Measurements from ENCODE around the gene CWC22.
A peak's percentile ranks its signal among the peaks of the same experiment; 100 is the strongest.
"Not testable (repeated sequence)": the region's sequence is repeated elsewhere in the genome, so short reads cannot be mapped to it uniquely, and the experiment has no call there.

Gene CWC22

GRCh38 chr2:180006781-180007579 is at the start of gene CWC22:
Gene CWC22, minus strand, starts transcription at chr2:180007297. Its CDS starts 13,956 bp downstream, at chr2:179993341.
- DNase-seq (ENCODE audit: low read depth): peak; percentile 67

DNA sequence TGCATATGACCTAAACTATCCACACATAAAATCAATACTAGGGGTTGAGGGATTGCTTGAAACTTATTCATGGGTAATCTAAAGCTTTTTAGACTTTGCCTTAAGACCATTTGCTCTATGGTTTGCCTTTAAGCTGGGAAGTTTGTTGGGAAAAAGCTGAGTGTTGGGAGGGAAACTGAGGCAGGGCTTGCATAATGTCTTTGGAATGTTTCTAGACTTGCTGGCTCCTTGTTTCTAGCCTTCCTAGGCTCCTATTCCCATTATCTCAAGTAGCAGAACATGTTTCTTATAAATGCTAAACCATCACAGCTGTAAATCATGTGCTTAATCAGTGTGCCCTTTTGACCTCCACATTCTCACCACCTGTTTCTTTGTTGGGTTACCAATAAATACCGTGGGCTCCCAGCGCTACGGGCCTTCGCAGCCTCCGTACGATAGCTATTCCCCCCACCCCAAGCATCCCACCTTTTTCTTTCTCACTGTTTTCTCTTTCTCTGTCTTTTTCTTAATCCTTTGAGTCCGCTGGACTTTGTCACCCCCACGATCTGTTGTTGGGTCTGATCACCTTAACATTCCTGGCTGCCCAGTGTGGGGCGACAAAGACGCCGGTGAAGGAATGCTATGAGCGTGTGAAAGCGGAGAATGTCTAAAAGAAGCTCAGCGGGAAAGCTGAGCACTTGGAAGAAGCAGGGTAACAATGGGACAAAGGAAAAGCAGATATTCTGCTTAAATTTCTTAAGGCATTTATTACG is 49.4 kb upstream of the CWC22 start:
- no peak for DNase-seq (ENCODE audit: low read depth)

DNA sequence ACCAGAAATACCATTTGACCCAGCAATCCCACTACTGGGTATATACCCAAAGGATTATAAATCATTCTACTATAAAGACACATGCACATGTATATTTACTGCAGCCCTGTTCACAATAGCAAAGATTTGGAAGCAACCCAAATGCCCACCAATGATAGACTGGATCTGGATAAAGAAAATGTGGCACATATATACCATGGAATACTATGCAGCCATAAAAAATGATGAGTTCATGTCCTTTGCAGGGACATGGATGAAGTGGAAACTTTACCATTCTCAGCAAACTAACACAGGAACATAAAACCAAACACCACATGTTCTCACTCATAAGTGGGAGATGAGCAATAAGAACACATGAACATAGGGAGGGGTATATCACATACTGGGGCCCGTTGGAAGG is 47.5 kb upstream of the CWC22 start:
- DNase-seq (ENCODE audit: low read depth): not testable (repeated sequence)

- DNase-seq (ENCODE audit: low read depth): no peak
Observed at GRCh38 chr2:180050246-180050645, 43.1 kb upstream of the CWC22 start.

- DNase-seq (ENCODE audit: low read depth): no peak
Observed at GRCh38 chr2:180048251-180048650, 41.2 kb upstream of the CWC22 start.

- DNase-seq (ENCODE audit: low read depth): no peak
Observed at GRCh38 chr2:180046776-180047175, 39.7 kb upstream of the CWC22 start.

GRCh38 chr2:180046202-180046601 is 39.1 kb upstream of the CWC22 start:
- no peak for DNase-seq (ENCODE audit: low read depth)

DNA sequence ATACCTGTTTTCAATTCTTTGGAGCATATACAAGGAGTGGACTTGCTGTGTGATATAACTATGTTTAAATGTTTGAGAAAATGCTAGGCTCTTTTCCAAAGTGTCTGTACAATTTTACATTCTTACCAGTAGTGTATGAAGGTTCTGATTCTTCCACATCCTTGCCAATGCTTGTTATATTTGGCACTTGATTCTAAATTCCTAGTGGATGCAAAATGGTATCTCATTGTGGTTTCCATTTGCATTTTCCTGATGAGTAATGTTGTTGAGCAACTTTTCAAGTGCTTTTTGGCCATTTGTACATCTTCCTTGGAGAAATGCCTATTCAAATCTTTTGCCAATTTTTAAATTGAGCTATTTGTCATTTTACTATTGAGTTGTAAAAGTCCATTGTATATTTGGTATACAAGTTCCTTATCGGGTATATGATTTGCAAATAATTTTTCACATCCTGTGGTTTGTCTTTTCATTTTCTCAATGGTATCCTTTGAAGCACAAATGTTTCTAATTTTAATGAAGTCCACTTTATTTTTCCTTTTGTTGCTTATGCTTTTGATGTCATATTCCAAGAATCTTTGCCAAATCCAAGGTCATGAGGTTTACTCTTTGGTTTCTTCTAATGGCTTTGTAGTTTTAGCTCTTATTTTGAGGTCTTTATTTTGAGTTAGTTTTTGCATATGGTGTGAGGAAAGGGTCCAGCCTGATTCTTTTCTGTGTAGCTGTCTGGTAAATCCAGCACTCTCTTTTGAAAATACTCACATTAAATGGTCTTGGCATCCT is 33.2 kb upstream of the CWC22 start:
- no peak for DNase-seq (ENCODE audit: low read depth)

DNA sequence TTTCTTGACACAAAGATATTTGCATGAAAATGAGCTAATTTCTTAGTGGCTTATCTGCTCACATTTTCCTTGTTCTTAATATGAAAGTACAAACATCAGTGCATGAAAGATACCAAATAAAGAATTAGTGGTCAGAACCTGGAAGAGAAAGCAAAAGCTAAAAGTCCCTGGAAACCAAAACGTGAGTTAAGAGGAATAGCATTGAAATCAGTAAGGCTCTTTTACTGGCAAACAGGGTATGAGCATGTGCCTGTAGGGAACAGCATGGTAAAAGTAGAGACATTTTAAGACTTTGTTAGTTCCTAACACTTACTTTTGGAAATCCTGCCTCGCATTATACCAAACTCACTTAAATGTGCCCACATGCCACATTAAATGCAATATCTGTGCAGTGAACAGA is 31.9 kb upstream of the CWC22 start:
- DNase-seq (ENCODE audit: low read depth): no peak

DNA sequence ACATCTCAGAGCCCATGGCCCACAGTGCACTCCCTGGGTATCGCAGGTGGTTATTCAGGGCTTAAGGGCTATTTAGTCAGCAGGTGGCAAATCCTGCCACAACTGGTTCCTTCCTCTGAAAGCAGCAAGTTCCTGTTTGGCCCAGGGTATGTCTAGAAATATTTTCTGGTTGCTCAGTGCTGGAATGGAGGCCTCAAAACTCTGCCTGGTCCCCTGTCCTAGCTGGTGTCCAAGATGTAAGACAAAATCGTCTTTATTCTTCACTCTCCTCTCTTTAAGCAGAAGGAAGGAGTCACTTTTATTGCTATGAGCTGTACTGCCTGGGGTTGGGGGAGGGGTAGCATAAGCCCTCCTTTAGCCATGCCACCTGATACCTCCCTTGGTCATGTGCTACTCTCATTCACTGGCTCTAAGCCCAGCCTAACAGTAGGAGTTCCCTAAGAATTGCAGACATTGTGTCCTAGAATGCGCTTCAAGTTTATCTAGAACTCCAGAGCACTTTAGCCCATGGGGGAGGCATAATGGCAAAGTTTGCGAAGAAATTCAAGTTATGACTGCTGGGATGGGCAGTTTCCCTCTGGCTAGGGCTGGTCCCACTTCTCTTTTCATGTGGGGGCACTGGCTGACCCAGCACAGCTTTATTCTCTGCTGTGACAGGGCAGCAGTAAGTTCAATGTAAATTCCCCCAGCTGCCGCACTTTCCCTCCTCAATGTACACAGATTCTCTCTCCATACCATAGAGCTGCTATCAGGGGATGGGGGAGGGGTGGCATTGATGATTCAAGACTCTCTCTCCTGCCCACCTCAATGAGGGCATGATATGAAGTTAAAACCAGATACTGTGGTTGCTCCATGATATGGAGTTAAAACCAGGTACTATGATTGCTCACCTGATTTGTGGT is 27.1 kb upstream of the CWC22 start:
- DNase-seq (ENCODE audit: low read depth): no peak

GRCh38 chr2:180029575-180029974 is 22.5 kb upstream of the CWC22 start:
- no peak for DNase-seq (ENCODE audit: low read depth)

- DNase-seq (ENCODE audit: low read depth): no peak
Observed at GRCh38 chr2:180021850-180022249, 14.8 kb upstream of the CWC22 start.

DNA sequence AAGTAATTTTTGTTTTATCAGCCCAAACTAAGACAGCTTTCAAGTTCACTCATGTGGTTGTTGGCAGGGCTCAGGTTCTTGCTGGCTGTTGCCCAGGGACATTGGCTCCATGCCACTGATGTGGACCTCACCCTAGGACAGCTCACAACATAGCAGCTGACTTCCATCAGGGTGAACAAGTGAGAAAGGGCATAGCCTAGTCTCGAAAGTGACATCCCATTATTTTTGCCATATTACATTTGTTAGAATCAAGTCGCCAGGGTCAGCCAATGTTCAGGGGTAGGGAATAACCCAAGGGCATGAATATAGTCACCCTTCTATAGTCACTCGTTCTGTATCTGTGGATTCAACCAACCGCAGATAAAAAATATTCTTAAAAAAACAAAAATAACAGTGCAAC is 10.7 kb upstream of the CWC22 start:
- no peak for DNase-seq (ENCODE audit: low read depth)

GRCh38 chr2:180016937-180017336 is 9.8 kb upstream of the CWC22 start:
- DNase-seq (ENCODE audit: low read depth): no peak

DNA sequence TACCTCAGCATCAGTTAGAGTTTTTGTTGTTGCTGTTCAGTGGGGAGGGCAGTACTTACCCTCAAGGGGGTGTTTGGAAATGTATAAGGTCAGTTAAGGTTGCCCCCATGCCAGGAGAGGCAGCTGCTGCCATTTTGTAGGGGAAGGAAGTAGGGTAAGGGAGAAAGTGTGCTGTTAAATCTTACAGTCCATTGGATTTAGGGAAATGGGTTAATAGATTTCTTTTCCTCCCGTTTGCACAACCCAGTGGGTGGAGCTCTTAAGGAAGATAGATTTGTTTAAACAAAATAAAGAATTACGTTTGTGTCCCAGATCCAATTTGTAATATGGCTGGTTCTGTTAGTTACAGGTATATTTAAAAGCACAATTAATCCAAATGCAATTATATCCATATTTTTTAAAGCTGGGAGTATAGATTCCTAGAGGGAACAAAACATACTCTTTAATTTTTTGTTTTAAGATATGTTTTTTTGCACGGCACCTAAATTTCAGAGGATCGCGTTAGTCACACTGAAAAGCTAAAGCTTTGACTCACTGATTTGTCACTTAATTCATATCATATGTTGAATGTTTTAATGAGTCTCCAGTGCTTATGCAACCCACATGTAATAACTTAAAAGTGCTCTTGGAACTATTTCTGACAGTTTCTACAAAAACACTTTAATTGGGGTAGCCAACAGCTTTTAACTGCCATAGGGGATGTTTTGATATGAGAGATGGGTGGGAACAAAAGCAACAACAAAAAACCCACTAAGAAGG is 9.0 kb upstream of the CWC22 start:
- no peak for DNase-seq (ENCODE audit: low read depth)

DNA sequence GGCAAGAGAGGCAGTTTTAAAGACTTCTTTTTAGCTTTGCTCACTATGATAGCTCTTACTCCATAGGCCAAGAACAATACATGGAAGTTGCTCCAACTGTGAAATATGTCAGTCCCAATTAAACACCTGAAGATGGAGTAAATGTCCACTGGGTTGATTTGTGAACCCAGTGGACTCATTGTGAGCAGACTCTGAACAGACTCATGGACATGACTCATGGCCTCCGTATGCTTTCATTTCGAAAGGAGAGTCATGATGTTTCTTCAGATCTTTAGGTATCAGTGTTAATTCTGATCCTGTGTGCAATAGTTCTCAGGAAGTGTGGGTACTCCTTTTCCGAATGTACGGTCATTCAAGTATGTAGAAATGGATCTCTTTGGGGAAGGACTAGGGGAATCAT is 5.4 kb upstream of the CWC22 start:
- no peak for DNase-seq (ENCODE audit: low read depth)

GRCh38 chr2:180010701-180011100 is 3.6 kb upstream of the CWC22 start:
- no peak for DNase-seq (ENCODE audit: low read depth)

GRCh38 chr2:180006231-180006630 is 866 bp downstream of the CWC22 start:
- no peak for DNase-seq (ENCODE audit: low read depth)

DNA sequence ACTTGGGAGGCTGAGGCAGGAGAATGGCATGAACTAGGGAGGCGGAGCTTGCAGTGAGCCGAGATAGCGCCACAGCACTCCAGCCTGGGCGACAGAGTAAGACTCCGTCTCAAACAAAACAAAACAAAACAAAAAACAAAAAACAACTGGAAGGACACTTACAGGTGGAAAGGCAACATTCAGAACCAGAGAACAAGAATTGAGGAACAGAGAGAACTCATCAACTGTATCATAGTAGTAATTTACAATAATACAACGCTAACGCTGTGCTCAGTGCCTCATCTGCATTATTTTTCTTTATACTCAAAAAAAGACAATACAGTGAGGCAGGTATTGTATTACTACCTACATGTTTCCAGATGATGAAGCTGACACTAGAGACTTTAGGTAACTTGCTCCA is 1.6 kb downstream of the CWC22 start:
- not testable (repeated sequence) for DNase-seq (ENCODE audit: low read depth)

- DNase-seq (ENCODE audit: low read depth): no peak
Observed at GRCh38 chr2:180004731-180005130, 2.4 kb downstream of the CWC22 start.

DNA sequence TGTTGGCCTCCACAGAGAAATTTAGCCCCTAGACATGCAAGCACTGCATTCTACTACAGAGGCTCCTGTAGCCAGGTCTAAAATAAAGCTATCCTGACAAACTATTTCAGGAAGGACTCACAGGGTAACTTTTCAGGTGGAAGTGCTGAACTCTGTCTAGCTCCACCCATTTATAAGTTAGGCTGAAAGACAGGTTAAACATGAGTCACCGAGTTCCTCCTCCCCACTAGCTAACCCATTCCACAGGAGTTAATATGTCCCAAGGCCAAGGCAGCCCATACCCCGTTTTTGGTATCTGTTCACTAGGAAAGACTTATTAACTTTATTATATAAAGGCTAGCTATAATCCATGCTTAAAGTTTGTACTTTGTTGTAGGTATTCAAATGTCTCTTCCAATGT is 3.5 kb downstream of the CWC22 start:
- DNase-seq (ENCODE audit: low read depth): no peak
